B cell (primary cell): ENCODE results near the gene ZNRF2. TPM values are rescaled to one million over a fixed set of nuclear protein-coding genes. Genes with fewer than 3 reads are reported as not detected.

ENCODE experiments used
- ATAC-seq: fragments of 200-7000 bp; cut with Tn5 transposase; one replicate; pipeline ENCODE4 v1.10.0; 2021; ENCODE audit warnings: low read depth, mild to moderate bottlenecking, moderate number of reproducible peaks, moderate library complexity
- CTCF ChIA-PET: fragments of 350-600 bp; sonication (Branson Sonifier 250); formaldehyde crosslinking; loops from one replicate; lab custom pipeline; 2021; ENCODE audit warnings: antibody characterized with exemption, inconsistent platforms; lab: Charles Lee
- POLR2A ChIA-PET: fragments of 350-600 bp; sonication (Branson Sonifier 250); formaldehyde crosslinking; loops from one replicate; lab custom pipeline; 2021; ENCODE audit warnings: antibody characterized with exemption; lab: Charles Lee
- DNase-seq: peaks from one replicate; pipeline ENCODE4 v3.0.0; 2013
- H2AFZ ChIP-seq: 2 replicates; pipeline ENCODE4 v1.6.1; 2012; ENCODE audit warnings: mild to moderate bottlenecking, low read depth, low read length; ENCODE audit not compliant: insufficient read depth, poor library complexity, severe bottlenecking
- H3K27ac ChIP-seq, 2 donors: 1 replicate in 1 of 2; 2 replicates in 1 of 2; pipeline ENCODE4 v1.5.1; 2012 to 2013; ENCODE audit warnings: low read length in 2 of 2, mild to moderate bottlenecking in 2 of 2, moderate library complexity in 1 of 2
- H3K27me3 ChIP-seq, 4 experiments: fragments of 200-600 bp in 1 of 4; sonication (generic) in 1 of 4; replicated peaks in 1 of 4; 1 replicate in 2 of 4; 2 replicates in 2 of 4; pipeline versions ENCODE4 v1.6.1 to v1.7.0; 2013 to 2016; ENCODE audit warnings: low read length in 3 of 4, mild to moderate bottlenecking in 2 of 4, mixed read lengths in 1 of 4, moderate library complexity in 1 of 4; ENCODE audit not compliant: insufficient read depth in 4 of 4, control insufficient read depth in 3 of 4; ENCODE audit errors: control extremely low read depth in 1 of 4
- H3K36me3 ChIP-seq, 2 experiments: replicated peaks in 1 of 2; 1 replicate in 1 of 2; 2 replicates in 1 of 2; pipeline versions ENCODE4 v1.6.1 to v1.7.1; 2013; ENCODE audit warnings: low read length in 1 of 2; ENCODE audit not compliant: insufficient read depth in 2 of 2, control insufficient read depth in 1 of 2; ENCODE audit errors: control extremely low read depth in 1 of 2, extremely low read depth in 1 of 2
- H3K4me1 ChIP-seq, 2 donors: fragments of 200-600 bp in 1 of 2; sonication (generic) in 1 of 2; 1 replicate in 1 of 2; 2 replicates in 1 of 2; pipeline versions ENCODE4 v1.5.1 to v1.6.1; 2013 to 2017; ENCODE audit warnings: low read length in 2 of 2; ENCODE audit not compliant: control insufficient read depth in 2 of 2, insufficient read depth in 2 of 2
- H3K4me2 ChIP-seq: replicated peaks from 2 replicates; pipeline ENCODE3; 2012; ENCODE audit warnings: mild to moderate bottlenecking, low read depth, low read length; ENCODE audit not compliant: poor library complexity, severe bottlenecking
- H3K4me3 ChIP-seq, 5 experiments: fragments of 200-600 bp in 1 of 5; sonication (generic) in 1 of 5; 1 replicate in 3 of 5; 2 replicates in 2 of 5; pipeline versions ENCODE4 v1.5.1 to v1.7.0; 2011 to 2016; ENCODE audit warnings: low read length in 4 of 5, mild to moderate bottlenecking in 4 of 5, low read depth in 2 of 5, control low read depth in 1 of 5, moderate library complexity in 1 of 5; ENCODE audit not compliant: insufficient read depth in 1 of 5; ENCODE audit errors: control extremely low read depth in 1 of 5, extremely low read depth in 1 of 5
- H3K79me2 ChIP-seq: fragments of 200-600 bp; sonication (generic); one replicate; pipeline ENCODE4 v1.6.0; 2016; ENCODE audit warnings: low read length; ENCODE audit not compliant: control insufficient read depth, insufficient read depth
- H3K9ac ChIP-seq: fragments of 200-600 bp; sonication (generic); 2 replicates; pipeline ENCODE4 v1.6.1; 2017; ENCODE audit warnings: mild to moderate bottlenecking, low read length, moderate library complexity
- H3K9me3 ChIP-seq, 3 donors: one replicate each; pipeline versions ENCODE4 v1.6.1 to v1.7.1; 2013; ENCODE audit warnings: low read length in 2 of 3; ENCODE audit not compliant: control insufficient read depth in 2 of 3, insufficient read depth in 1 of 3; ENCODE audit errors: control extremely low read depth in 1 of 3
- H4K20me1 ChIP-seq: 2 replicates; pipeline ENCODE4 v1.6.0; 2012; ENCODE audit warnings: mild to moderate bottlenecking, low read length; ENCODE audit not compliant: insufficient read depth, control insufficient read depth, poor library complexity, severe bottlenecking
- H3K27ac Mint-ChIP-seq: one replicate; pipeline ENCODE4 v1.8.0; 2021; ENCODE audit warnings: mixed read lengths
- H3K27me3 Mint-ChIP-seq: one replicate; pipeline ENCODE4 v1.8.0; 2021; ENCODE audit warnings: mixed read lengths
- H3K4me1 Mint-ChIP-seq: one replicate; pipeline ENCODE4 v1.8.0; 2021; ENCODE audit warnings: mixed read lengths
- H3K4me3 Mint-ChIP-seq: one replicate; pipeline ENCODE4 v1.8.0; 2021; ENCODE audit warnings: mixed read lengths
- H3K9me3 Mint-ChIP-seq: one replicate; pipeline ENCODE4 v1.8.0; 2022; ENCODE audit warnings: mixed read lengths; ENCODE audit not compliant: insufficient read depth
- EZH2 ChIP-seq: IDR thresholded peaks from 2 replicates; pipeline ENCODE4 v1.6.1; 2012; ENCODE audit warnings: borderline replicate concordance, low read depth, mild to moderate bottlenecking, moderate library complexity, low read length; ENCODE audit not compliant: insufficient read depth, poor library complexity, severe bottlenecking
- WGBS: methylation state at CpG from one replicate; pipeline ENCODE4 v1.1.5; 2013; ENCODE audit warnings: missing lambda C conversion rate; ENCODE audit not compliant: insufficient coverage; 5-methylcytosine and 5-hydroxymethylcytosine counted together
- intact Hi-C: fragments of 100-400 bp; cut with micrococcal nuclease; formaldehyde crosslinking; loops from one replicate; pipeline ENCODE4 v1.10.0; 2022
- polyA plus RNA-seq: library from polyadenylated mRNA; depleted of rRNA; stranded (reverse); fragments of >200 nt; gene quantifications from 2 replicates; pipeline ENCODE4 v1.2.3, GENCODE V29; 2012
- total RNA-seq, 2 donors: library from RNA; stranded (reverse); fragments of 120-200 nt in 1 of 2; gene quantifications; 1 replicate in 1 of 2; 2 replicates in 1 of 2; pipeline versions ENCODE4 v1.2.3 to v1.2.4, GENCODE V29; 2013 to 2022
- TF ChIP-seq, protein P1 (sequence below): fragments of 200-600 bp; IDR thresholded peaks from one replicate; pipeline ENCODE4 v1.8.0; 2022; ENCODE audit warnings: antibody characterized with exemption, mild to moderate bottlenecking

ZNRF2 gene
- total and polyA plus RNA-seq, 2 donors (not counting 1 experiment from before 2014, with no cell fraction given) = 6.4 to 32.0 TPM

- ChIA-PET POLR2A (no interaction called here), CTCF (no interaction called here)
- H2AFZ ChIP-seq = no peak overlapping the region
- H4K20me1 ChIP-seq = no peaks in the 10 kb centered on the region
- Mint-ChIP-seq H3K27me3 (no peaks in the 10 kb centered on the region), H3K9me3 (no peaks in the 10 kb centered on the region), H3K4me1 (peaks cover 3% of the 10 kb centered on the region), H3K4me3 (no peak overlapping the region), H3K27ac (no peak overlapping the region)
- H3K9me3 ChIP-seq = no peaks in the 10 kb centered on the region
- H3K4me1 ChIP-seq = peaks cover 0 to 1% of the 10 kb centered on the region in 2 donors
- H3K79me2 ChIP-seq = no peaks in the 10 kb centered on the region
- no peak overlapping the region for H3K9ac ChIP-seq
- H3K4me2 ChIP-seq = no peak overlapping the region
- no peaks in the 10 kb centered on the region for H3K36me3 ChIP-seq
- ATAC-seq (no peak), DNase-seq (no peak)
- H3K27ac ChIP-seq = no peak overlapping the region
- no peak for TF ChIP-seq EZH2
- TF ChIP-seq, protein P1, sequence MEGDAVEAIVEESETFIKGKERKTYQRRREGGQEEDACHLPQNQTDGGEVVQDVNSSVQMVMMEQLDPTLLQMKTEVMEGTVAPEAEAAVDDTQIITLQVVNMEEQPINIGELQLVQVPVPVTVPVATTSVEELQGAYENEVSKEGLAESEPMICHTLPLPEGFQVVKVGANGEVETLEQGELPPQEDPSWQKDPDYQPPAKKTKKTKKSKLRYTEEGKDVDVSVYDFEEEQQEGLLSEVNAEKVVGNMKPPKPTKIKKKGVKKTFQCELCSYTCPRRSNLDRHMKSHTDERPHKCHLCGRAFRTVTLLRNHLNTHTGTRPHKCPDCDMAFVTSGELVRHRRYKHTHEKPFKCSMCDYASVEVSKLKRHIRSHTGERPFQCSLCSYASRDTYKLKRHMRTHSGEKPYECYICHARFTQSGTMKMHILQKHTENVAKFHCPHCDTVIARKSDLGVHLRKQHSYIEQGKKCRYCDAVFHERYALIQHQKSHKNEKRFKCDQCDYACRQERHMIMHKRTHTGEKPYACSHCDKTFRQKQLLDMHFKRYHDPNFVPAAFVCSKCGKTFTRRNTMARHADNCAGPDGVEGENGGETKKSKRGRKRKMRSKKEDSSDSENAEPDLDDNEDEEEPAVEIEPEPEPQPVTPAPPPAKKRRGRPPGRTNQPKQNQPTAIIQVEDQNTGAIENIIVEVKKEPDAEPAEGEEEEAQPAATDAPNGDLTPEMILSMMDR = no peak
- H3K4me3 ChIP-seq = no peak overlapping the region
- no peaks in the 10 kb centered on the region for H3K27me3 ChIP-seq
- intact Hi-C loops = no loop called here
- WGBS = 97% methylated on average over 6 of the region's 7 CpGs
Observed at GRCh38 chr7:30252885-30253795, 31.3 kb upstream of the ZNRF2 start.

GRCh38 chr7:30253796-30254165 lies 30.6 kb upstream of the ZNRF2 start:
- H3K4me3 ChIP-seq = no peak overlapping the region
- H3K4me2 ChIP-seq = no peak overlapping the region
- CTCF ChIA-PET = interaction anchor here (0.6 kb wide), 1 partner anchor 181 kb away, joined by 5 read pairs; no protein-coding TSS in a partner anchor
- H3K27ac Mint-ChIP-seq = no peak overlapping the region
- H2AFZ ChIP-seq = no peak overlapping the region
- H3K36me3 ChIP-seq = no peaks in the 10 kb centered on the region
- H4K20me1 ChIP-seq = no peaks in the 10 kb centered on the region
- no peaks in the 10 kb centered on the region for H3K4me1 ChIP-seq
- peaks cover 2% of the 10 kb centered on the region for H3K4me1 Mint-ChIP-seq
- H3K9me3 Mint-ChIP-seq = no peaks in the 10 kb centered on the region
- DNase-seq = no peak
- H3K4me3 Mint-ChIP-seq = no peak overlapping the region
- no peak for TF ChIP-seq EZH2
- TF ChIP-seq, protein P1 = no peak
- no peak overlapping the region for H3K27ac ChIP-seq
- ATAC-seq = no peak
- H3K9me3 ChIP-seq = no peaks in the 10 kb centered on the region
- POLR2A ChIA-PET = no interaction called here
- H3K9ac ChIP-seq = no peak overlapping the region
- no peaks in the 10 kb centered on the region for H3K79me2 ChIP-seq
- H3K27me3 Mint-ChIP-seq = no peaks in the 10 kb centered on the region
- WGBS = 100% methylated on average over 1 of the region's 3 CpGs
- intact Hi-C loops = no loop called here
- no peaks in the 10 kb centered on the region for H3K27me3 ChIP-seq
